Thoracic aorta (tissue), 2 donors: ENCODE results near the gene PPFIA3. TPM values are rescaled to one million over a fixed set of nuclear protein-coding genes. Genes with fewer than 3 reads are reported as not detected.

Source experiments
- ATAC-seq: fragments of 150-250 bp; one replicate; pipeline ENCODE4 v1.8.0; 2017; ENCODE audit warnings: low read depth; ENCODE audit not compliant: insufficient number of reproducible peaks, low FRiP score
- DNase-seq: peaks from one replicate; pipeline ENCODE4 v3.0.0-alpha.2; 2020; ENCODE audit warnings: low spot score
- H3K27ac ChIP-seq, 2 donors: fragments of 200-600 bp; sonication (generic); 1 replicate in 1 of 2; 2 replicates in 1 of 2; pipeline ENCODE4 v1.5.1; 2016; ENCODE audit warnings: mild to moderate bottlenecking in 2 of 2, moderate library complexity in 2 of 2
- H3K27me3 ChIP-seq: fragments of 200-600 bp; sonication (generic); replicated peaks from 2 replicates; pipeline ENCODE4 v1.6.0; 2016; ENCODE audit warnings: mild to moderate bottlenecking; ENCODE audit not compliant: insufficient read depth
- H3K36me3 ChIP-seq: fragments of 200-600 bp; sonication (generic); one replicate; pipeline ENCODE4 v1.5.1; 2016
- H3K4me1 ChIP-seq, 2 donors: fragments of 200-600 bp; sonication (generic); 1 replicate in 1 of 2; 2 replicates in 1 of 2; pipeline versions ENCODE4 v1.5.1 to v1.6.0; 2016; ENCODE audit warnings: low read depth in 2 of 2, mild to moderate bottlenecking in 1 of 2; ENCODE audit not compliant: control insufficient read depth in 1 of 2
- H3K4me3 ChIP-seq: fragments of 200-600 bp; sonication (generic); 2 replicates; pipeline ENCODE4 v1.5.1; 2016; ENCODE audit warnings: mild to moderate bottlenecking
- H3K9me3 ChIP-seq: fragments of 200-600 bp; sonication (generic); 2 replicates; pipeline ENCODE4 v1.5.1; 2016
- CTCF ChIP-seq: fragments of 200-600 bp; sonication (generic); IDR thresholded peaks from one replicate; pipeline ENCODE4 v1.5.1; 2019; ENCODE audit warnings: antibody characterized with exemption
- total RNA-seq, 2 donors: library from RNA; depleted of rRNA; stranded (reverse); fragments of >200 nt; gene quantifications; one replicate each; pipeline versions ENCODE4 v1.1.0 to v1.2.3, GENCODE V29; 2016

The PPFIA3 gene
- total RNA-seq, 2 donors from 2014 or later, result 2.7 to 5.0 TPM

- peaks cover 73% of the 10 kb centered on the region for H3K36me3 ChIP-seq
- no peaks in the 10 kb centered on the region for H3K9me3 ChIP-seq
- no peak for TF ChIP-seq CTCF
- no peak overlapping the region for H3K27ac ChIP-seq
- DNase-seq (no peak), ATAC-seq (no peak)
- H3K27me3 ChIP-seq, result no peaks in the 10 kb centered on the region
- H3K4me1 ChIP-seq, result no peaks in the 10 kb centered on the region
- H3K4me3 ChIP-seq, result no peak overlapping the region
Observed at GRCh38 chr19:49104229-49104864, 15.0 kb upstream of the PPFIA3 start.

GRCh38 chr19:49106648-49107135 is 12.7 kb upstream of the PPFIA3 start:
- ATAC-seq (no peak), DNase-seq (no peak)
- Histone ChIP-seq H3K4me3 (no peak overlapping the region), H3K9me3 (no peaks in the 10 kb centered on the region), H3K27me3 (no peaks in the 10 kb centered on the region), H3K27ac (no peak overlapping the region), H3K4me1 (peaks cover 6 to 17% of the 10 kb centered on the region in 2 donors), H3K36me3 (peaks cover 51% of the 10 kb centered on the region)
- TF ChIP-seq CTCF, result peak; percentile 68

- Histone ChIP-seq H3K27me3 (no peaks in the 10 kb centered on the region), H3K36me3 (peaks cover 43% of the 10 kb centered on the region), H3K9me3 (no peaks in the 10 kb centered on the region), H3K4me1 (peaks cover 6 to 17% of the 10 kb centered on the region in 2 donors), H3K27ac (no peak overlapping the region), H3K4me3 (no peak overlapping the region)
- no peak for ATAC-seq
- no peak for TF ChIP-seq CTCF
- no peak for DNase-seq
Observed at GRCh38 chr19:49107625-49108459, 11.5 kb upstream of the PPFIA3 start.

- ATAC-seq, result no peak
- Histone ChIP-seq H3K36me3 (peaks cover 38% of the 10 kb centered on the region), H3K27me3 (no peaks in the 10 kb centered on the region), H3K4me1 (peaks cover 10 to 22% of the 10 kb centered on the region in 2 donors), H3K4me3 (no peak overlapping the region), H3K27ac (no peak overlapping the region), H3K9me3 (no peaks in the 10 kb centered on the region)
- TF ChIP-seq CTCF, result no peak
- DNase-seq, result no peak
Observed at GRCh38 chr19:49109051-49109450, 10.3 kb upstream of the PPFIA3 start.

- Histone ChIP-seq H3K27me3 (no peaks in the 10 kb centered on the region), H3K9me3 (no peaks in the 10 kb centered on the region), H3K4me1 (peaks cover 10 to 23% of the 10 kb centered on the region in 2 donors), H3K27ac (peak overlapping the region in 1 of 2 donors; percentile 36), H3K4me3 (no peak overlapping the region), H3K36me3 (peaks cover 35% of the 10 kb centered on the region)
- DNase-seq (no peak), ATAC-seq (no peak)
- no peak for TF ChIP-seq CTCF
Observed at GRCh38 chr19:49109569-49110233, 9.6 kb upstream of the PPFIA3 start.
